Superior temporal gyrus (tissue), 1 donor: Measurements from ENCODE around the gene PPP1R13B.
"Not testable (repeated sequence)": the region's sequence is repeated elsewhere in the genome, so short reads cannot be mapped to it uniquely, and the experiment has no call there.

Experiments used
- DNase-seq: peaks from one replicate; pipeline ENCODE4 v3.0.0-alpha.2; 2016; ENCODE audit errors: extremely low spot score

The PPP1R13B gene

GRCh38 chr14:103832046-103832445, 15.3 kb downstream of the PPP1R13B start:
- DNase-seq: no peak

DNA sequence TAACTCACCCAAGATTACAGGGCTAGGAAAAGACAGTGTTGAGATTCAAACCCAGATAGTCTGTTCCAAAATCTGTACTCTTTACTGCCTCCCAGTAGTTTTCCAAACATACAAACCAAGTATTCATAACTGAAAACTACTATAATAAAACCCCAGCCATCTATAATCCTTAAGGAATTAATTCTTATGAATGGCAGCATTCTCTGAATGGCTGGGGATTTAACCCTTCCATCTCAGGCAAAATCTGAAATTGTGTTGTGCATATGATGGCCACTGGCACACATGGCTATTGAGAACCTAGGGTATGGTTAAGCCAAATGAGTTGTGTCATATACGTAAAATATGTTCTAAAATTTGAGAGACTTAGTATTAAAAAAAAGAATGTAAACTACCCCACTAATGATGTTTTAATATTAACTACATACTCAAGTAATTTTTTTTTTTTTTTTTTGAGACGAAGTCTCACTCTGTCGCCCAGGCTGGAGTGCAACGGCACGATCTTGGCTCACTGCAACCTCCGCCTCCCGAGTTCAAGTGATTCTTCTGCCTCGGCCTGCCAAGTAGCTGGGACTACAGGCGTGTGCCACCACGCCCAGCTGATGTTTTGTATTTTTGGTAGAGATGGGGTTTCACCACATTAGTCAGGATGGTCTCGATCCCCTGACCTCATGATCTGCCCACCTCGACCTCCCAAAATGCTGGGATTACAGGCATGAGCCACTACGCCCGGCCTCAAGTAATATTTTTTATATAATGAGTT, 16.7 kb downstream of the PPP1R13B start:
- no peak for DNase-seq

GRCh38 chr14:103828315-103828967, 18.9 kb downstream of the PPP1R13B start:
- DNase-seq: no peak

DNA sequence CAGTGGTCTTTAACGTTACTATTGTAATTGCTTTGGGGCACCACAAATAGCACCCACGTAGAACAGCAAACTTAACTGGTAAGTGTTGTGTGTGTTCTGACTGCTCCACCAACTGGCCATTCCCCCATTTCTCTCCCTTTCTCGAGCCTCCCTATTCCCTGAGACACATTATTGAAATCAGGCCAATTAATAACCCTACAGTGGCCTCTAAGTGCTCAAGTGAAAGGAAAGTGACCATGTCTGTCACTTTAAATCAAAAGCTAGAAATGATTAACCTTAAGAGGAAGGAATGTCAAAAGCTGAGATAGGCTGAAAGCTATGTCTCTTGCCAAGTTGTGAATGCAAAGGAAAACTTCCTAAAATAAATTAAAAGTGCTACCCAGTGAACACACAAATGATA, 22.3 kb downstream of the PPP1R13B start:
- DNase-seq: no peak

- DNase-seq: no peak
These were observed 26.5 kb downstream of the PPP1R13B start for GRCh38 chr14:103820908-103821307.

GRCh38 chr14:103820382-103820781, 27.0 kb downstream of the PPP1R13B start:
- no peak for DNase-seq

DNA sequence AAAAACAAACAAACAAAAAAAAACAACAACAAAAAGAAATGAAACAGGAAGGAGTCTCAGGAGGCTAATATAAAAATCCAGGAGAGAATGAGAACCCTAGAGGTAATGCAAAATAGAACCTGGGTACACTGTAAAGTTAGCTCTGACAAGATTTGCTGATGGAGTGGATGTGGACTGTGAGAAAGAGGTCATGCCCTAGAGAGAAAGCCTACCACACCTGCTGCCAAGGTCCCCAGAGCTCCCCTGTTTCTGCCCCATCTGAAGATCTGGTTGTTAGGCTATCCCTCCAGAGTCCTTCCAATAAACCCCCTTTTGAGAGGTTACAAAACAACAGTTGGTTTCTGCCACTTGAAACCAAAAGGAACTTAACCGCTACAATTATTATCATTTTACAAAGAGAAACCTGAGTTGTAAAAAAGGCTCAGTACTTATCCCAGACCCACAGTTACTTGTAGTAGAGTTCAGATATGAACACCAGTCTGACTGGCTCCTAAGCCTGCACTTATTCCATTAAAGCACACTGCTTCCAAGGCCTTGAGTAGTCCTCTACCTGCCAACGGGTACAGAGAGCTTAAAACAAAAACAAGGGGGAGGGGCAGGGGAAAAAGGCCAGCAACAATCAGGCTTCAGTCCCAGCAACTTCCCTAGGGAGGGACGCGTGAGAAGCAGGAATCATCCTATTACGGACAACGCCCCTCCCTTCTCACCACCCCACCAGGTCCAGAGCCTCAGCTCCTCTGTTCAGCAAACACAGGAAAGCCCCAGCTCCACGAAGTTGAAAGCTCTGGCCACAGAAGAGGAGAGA, 27.7 kb downstream of the PPP1R13B start:
- DNase-seq: no peak

GRCh38 chr14:103818870-103819269, 28.5 kb downstream of the PPP1R13B start:
- no peak for DNase-seq

DNA sequence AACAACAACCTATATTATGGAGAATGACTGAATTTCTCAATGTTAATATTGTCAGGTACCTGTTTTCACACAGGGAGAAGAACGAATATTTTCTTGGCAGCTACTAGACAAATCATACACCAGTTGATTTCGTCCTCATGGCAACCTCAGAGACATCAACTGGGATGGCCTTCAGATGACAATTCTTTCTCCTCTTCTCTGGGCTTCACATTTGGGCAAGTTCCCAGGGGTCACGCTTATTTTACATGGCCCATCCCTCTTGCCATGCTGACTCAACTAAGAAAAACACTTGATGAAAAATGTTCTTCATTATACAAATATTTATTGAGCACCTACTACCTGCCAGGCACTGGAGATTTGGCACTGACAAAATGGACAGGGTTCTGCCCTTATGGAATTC, 29.0 kb downstream of the PPP1R13B start:
- no peak for DNase-seq

- DNase-seq: no peak
These were observed 29.8 kb downstream of the PPP1R13B start for GRCh38 chr14:103817595-103817994.

GRCh38 chr14:103816991-103817390, 30.4 kb downstream of the PPP1R13B start:
- no peak for DNase-seq

GRCh38 chr14:103815253-103815652, 32.1 kb downstream of the PPP1R13B start:
- DNase-seq: no peak

GRCh38 chr14:103811189-103811588, 36.2 kb downstream of the PPP1R13B start:
- DNase-seq: no peak

GRCh38 chr14:103808403-103809001, 38.9 kb downstream of the PPP1R13B start:
- DNase-seq: peak; percentile 80

DNA sequence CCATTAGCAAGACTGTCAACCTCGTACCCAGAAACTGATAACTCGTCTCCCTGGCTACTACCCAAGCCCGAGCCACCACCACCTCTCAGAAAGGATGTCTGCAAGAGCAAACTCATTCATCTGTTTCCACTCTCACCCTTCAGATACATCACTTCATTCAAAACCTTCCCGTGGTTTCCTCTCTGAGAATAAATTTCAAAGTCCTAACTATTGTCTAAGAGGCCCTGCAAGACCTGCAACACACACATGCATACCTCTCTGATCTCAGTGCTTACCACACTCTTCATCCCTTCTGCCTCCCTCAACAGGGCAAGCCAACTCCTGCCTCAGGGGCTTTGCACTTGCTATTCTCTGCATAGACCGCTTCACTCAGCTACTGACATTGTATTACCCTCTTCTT, 40.6 kb downstream of the PPP1R13B start:
- DNase-seq: no peak

DNA sequence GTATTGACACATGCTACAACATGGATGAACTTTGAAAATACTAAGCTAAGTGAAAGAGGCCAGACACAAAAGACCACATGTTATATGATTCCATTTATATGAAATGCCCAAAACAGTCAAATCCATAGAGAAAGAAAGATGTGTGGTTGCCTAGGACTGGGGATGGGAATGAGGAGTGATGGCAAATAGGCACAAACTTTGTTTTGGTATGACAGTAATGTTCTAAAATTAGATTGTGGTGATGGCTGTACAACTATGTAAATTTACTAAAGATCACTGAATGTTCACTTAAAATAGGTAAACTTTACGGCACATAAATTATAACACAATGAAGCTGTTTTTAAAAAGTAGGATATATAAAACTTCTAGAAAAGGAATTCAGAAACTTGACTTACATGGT, 41.7 kb downstream of the PPP1R13B start:
- no peak for DNase-seq

GRCh38 chr14:103803661-103804060, 43.7 kb downstream of the PPP1R13B start:
- no peak for DNase-seq

DNA sequence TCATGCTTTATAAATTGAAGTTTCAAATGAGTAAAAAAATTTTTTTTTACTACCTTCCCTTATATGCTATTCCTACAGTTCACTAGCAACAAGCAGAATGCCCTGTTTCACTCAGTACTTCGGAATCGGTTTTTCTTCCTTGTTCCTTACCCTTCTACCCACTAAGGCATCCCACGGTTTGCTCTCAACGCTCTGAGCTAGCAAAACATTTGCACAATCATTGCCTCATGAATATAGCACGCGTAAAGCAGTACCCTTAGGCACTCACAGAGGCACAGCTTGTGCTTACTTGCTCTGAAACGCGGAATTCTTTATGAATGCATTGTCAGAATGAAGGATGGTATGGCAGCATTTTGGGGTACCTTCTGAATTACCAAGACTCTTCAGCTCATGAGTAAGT, 45.0 kb downstream of the PPP1R13B start:
- no peak for DNase-seq

GRCh38 chr14:103801459-103801858, 45.9 kb downstream of the PPP1R13B start:
- DNase-seq: no peak

GRCh38 chr14:103793192-103793591, 54.2 kb downstream of the PPP1R13B start:
- DNase-seq: not testable (repeated sequence)

DNA sequence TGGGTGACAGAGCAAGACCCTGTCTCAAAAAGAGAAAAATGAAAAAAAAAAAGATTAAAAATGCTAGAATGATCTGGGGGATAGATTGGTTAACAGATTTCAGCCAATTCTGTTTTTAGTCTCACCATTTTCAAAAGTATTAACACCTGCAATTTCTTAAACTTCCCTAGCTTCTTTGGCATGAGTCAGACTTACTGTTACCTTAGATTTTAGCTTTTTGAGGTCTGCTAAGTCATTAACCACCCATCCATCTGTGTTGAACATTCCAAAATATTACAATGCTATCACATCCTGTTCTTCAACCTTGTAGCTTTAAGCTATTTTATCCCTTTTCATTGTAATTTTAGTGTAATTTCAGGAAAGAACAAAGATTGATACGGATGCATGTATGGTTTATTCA, 59.3 kb downstream of the PPP1R13B start:
- DNase-seq: no peak

GRCh38 chr14:103782376-103782775, 65.0 kb downstream of the PPP1R13B start:
- peak; percentile 45 for DNase-seq
